Measurements from ENCODE around the gene SRD5A3. TPM values are rescaled to one million over a fixed set of nuclear protein-coding genes. Genes with fewer than 3 reads are reported as not detected.
"Not testable (repeated sequence)": the region's sequence is repeated elsewhere in the genome, so short reads cannot be mapped to it uniquely, and the experiment has no call there.

The SRD5A3 gene
- polyA plus RNA-seq, 1 donor = 11.3 TPM

DNA sequence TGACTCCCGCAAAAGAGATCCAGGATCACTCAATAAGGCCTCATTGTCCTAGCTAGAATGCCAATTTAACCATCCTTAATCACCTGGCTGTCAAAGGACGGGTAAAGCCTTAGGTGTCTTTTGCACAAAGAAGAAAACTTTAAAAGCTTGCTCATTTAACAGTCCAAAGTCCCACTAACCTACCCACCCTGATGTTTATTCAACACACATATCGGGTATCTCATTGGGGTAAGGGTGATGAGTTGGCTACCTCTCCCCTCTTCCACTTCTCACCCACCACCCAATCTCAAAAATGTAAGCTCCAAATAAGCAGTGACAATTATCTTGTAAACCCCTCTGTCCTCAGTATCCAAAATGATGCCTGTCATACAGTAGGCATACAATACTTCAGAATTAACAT lies 988 bp upstream of the SRD5A3 start:
- no peak for DNase-seq (ENCODE audit: low read depth)

DNA sequence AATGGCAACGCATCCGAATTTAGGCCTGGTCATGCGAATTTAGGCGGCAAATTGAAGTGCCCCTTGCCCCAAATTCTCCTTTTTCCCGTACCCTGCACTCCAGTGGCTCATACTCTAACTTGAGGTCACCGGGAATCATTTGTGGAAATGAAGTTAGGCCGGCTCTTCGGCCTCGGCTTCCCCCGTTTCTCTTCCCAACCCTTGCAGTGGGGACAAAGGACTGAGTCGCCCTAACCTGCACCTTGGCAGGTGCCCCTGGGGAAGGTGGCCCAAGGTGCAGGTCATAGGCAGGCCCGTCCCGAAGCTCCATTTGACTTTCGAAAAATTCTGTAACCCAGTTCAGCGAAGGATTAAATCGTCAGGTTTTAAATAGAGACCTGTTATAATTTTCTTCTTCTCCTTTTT lies 811 bp downstream of the SRD5A3 start:
- DNase-seq (ENCODE audit: low read depth) = no peak

DNA sequence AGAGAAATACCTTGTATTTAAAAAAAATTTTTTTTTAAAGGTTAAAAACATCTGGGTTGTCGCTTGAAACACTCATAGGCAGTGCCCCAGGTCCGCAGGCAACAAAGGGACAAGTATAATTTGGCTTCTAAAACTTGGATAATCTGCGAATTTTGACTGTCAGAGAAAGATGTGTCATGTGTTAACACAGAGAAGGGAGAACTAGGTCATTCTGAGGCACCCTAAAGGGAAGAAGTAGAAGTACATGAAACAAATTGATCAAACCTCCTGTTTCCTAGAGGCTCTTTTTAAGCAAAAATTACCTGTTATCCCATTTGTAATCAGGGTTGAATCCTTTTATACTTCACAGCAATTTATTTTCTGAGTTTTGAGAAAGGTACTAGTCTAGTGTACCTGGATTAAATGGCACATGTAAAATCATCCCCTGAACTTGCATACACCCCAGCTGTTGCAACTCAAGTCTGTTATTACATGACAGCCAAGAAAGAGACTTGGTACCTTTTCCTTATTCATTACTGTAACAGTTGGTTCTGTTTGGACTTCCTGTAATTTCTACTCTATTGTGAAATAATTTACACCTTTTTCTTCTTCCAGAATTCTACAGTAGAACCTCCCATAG lies 1.7 kb downstream of the SRD5A3 start:
- no peak for DNase-seq (ENCODE audit: low read depth)

DNA sequence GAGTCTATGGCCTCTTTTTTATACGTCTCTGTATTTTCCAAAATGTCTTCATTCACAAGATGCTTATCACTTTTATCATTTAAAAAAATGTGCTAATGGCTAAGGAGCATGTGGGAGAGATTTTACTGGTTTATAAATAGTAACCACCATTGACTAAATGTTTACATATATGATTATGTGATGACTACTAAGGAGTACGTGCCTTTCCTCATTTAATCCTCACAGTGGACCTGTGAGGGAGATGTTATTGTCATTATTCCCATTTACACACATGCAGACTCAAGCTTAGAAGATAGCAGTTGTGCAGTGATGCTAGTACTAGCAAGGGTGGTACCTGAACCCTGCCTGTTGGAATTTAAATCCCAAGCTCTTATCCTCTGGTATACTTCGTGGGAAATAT lies 2.4 kb downstream of the SRD5A3 start:
- no peak for DNase-seq (ENCODE audit: low read depth)

DNA sequence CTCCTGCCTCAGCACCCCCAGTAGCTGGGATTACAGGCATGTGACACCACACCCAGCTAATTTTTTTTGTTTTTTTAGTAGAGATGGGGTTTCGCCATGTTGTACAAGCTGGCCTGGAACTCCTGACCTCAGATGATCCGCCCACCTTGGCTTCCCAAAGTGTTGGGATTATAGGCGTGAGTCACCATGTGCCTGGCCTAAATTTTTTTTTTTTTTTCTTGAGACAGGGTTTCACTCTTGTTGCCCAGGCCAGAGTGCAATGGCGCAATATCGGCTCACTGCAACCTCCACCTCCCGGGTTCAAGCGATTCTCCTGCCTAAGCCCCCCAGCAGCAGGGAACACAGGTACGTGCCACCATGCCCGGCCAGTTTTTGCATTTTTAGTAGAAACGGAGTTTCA lies 4.8 kb downstream of the SRD5A3 start:
- not testable (repeated sequence) for DNase-seq (ENCODE audit: low read depth)

DNA sequence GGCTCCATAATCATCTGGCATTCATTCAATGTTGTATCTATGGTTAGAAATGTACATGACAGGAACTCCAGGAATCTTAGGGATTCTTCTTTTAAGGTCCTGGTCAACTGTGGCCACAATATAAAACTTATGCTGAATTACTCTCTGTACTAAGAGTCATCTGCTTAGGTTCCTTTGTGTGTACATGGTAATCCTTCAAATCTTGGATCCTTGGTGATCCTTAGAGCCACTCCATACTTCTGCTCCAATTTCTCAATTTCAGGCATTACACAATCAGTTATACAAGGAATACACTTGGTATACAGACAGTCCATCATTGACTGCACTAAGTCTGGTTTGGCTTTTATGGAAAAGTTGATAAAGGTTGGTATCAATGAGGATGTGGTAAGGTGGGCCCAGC lies 5.8 kb downstream of the SRD5A3 start:
- no peak for DNase-seq (ENCODE audit: low read depth)

DNA sequence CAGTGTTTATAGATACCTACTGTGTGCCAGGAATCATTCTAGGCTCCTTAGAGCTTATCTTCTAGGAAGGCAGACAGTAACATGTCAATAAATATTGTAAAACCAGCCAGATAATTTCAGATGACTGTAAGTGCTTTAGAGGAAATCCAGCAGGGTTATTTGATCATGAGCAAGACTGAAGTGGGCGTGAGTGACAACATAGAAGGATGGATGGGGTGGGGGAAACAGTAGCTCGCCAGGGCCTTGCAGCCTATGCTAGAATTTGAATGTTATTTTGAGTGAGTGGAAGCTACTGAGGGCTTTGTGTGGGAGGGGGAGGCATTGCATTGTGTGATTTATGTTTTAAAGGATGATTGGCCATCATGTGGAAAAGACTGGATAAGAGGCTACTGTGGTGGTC lies 6.7 kb downstream of the SRD5A3 start:
- DNase-seq (ENCODE audit: low read depth) = no peak

DNA sequence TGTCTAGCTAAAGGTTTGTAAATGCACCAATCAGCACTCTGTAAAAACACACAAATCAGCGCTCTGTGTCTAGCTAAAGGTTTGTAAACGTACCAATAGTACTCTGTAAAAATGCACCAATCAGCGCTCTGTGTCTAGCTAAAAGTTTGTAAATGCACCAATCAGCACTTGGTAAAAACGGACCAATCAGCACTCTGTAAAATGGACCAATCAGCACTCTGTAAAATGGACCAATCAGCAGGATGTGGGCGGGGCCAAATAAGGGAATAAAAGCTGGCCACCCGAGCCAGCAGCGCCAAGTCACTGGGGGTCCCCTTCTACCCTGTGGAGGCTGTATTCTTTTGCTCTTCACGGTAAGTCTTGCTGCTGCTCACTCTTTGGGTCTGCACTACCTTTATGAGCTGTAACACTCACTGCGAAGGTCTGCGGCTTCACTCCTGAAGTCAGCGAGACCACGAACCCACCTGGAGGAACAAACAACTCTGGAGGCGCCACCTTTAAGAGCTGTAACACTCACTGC lies 7.2 kb downstream of the SRD5A3 start:
- DNase-seq (ENCODE audit: low read depth) = not testable (repeated sequence)

DNA sequence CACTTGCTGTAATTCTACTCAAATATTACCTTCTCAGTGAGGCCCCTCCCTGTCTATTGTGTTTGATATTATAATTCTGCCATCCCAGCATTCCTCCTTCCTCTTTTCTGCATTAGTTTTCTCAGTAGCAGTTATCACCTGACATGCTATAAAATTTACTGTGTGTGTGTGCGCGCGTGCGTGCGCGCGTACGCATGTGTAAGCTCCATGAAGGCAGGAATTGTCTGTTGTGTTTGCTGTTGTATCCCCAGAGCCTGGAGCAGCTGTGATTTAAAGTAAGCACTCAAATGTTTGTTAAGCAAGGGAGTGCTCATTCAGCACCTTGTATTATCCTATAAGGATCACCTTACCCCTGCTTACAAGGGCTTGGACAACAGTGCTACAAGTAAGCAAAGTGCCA lies 8.6 kb downstream of the SRD5A3 start:
- DNase-seq (ENCODE audit: low read depth) = no peak

DNA sequence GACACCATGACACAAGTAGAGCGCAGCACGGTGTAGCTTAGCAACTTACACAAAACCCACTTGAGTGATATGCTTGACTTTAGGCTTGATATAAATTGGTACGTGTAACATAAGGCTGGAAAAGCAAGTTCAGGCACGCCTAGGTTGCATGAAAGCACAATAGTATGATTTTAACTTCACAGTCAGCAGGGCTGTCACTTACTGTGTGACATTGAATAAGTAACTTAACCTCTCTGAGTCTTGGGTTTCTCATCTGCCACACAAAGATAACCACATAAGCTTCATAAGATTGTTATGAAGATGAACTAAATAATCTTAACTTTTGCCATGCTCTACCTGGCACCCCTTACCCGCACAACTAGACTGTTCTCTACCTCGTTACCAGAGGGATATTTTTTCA lies 9.5 kb downstream of the SRD5A3 start:
- DNase-seq (ENCODE audit: low read depth) = no peak

DNA sequence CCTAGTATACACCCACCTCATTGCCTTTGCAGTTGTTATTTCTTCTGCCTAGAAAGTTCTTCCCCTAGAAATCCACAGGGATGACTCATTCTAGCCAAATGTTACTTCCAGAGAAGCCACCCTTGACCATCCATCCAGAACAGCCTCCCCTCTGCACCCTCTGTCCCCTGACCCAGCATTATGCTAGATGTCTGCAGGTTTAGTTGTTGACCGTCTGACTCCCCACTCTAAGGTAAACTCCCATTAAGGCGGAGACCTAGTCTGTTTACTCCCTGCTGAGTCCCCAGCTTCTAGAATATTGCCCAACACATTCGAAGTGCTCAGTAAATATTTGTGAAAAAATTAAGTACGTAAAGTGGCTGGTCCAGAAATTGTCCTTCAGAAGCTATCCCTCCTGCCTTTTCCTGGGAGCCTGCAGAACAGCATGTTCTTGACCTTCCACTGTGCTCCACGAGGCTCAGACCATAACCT lies 11.0 kb downstream of the SRD5A3 start:
- no peak for DNase-seq (ENCODE audit: low read depth)

DNA sequence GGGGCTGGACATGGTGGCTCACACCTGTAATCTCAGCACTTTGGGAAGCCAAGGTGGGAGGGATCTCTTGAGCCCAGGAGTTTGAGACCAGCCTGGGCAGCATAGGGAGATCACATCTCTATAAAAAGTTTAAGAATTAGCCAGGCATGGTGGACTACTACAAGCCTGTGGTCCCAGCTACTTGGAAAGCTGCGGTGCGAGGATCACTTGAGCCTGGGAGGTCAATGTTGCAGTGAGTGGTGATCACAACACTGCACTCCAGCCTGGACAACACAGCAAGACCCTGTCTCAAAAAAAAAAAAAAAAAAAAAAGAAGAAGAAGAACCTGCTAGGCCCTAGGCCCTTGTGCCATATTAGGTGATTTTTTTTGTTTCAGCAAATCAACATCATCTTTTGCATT lies 12.2 kb downstream of the SRD5A3 start:
- no peak for DNase-seq (ENCODE audit: low read depth)

DNA sequence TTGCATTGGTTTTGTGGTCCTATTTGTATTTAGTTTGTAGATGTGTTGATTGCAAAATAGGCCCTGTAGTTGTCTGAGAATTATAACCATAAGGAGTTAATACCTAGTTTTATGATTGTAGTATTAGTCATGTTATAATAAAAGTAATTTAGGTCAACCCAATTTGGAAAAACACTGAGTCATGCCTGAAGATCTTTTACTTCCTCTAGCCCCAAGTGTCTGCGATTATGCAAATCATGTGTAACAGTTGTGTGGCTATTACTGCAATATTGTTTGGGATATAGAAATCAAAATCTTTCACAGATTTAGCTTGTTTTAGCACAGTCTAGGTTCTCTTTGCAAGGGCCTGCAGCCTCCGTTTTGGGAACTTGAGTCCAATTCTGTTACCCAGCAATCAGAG lies 12.6 kb downstream of the SRD5A3 start:
- DNase-seq (ENCODE audit: low read depth) = no peak

DNA sequence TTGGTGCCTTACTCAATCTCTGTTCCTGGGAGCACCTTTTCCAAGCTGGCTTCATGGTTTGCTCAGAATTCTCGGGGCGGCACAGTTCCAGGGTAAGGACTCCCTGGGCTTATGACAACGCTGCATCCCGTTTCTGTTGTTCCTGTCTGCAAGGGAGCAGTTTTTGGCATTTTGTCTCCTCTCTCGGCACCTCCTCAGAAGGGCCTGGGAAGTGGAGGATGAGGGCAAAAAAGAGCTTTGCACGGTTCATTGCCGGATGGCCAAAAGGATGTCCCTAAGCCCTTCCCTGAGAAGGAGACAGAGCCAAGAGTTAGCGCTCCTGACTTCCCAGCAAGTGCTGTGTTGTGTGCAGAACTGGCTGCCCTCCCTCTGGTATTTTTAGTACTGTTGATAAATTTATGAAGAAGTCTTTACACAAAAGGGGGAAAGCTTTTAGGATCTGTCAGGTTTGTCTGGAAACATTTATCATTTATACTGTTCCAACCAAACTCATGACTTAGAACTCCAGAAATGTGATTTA lies 13.4 kb downstream of the SRD5A3 start:
- no peak for DNase-seq (ENCODE audit: low read depth)

DNA sequence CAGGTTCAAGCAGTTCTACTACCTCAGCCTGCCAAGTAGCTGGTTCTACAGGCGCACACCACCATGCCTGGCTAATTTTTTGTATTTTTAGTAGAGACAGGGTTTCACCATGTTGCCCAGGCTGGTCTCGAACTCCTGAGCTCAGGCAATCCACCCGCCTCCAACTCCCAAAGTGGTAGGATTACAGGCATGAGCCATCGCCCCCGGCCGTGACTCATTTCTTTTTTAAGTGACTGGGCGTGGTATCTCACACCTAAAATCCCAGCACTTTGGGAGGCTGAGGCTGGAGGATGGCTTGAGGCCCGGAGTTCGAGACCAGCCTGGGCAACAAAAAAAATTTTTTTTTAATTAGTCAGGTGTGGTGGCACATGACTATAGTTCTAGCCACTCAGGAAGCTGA lies 16.9 kb downstream of the SRD5A3 start:
- DNase-seq (ENCODE audit: low read depth) = not testable (repeated sequence)

DNA sequence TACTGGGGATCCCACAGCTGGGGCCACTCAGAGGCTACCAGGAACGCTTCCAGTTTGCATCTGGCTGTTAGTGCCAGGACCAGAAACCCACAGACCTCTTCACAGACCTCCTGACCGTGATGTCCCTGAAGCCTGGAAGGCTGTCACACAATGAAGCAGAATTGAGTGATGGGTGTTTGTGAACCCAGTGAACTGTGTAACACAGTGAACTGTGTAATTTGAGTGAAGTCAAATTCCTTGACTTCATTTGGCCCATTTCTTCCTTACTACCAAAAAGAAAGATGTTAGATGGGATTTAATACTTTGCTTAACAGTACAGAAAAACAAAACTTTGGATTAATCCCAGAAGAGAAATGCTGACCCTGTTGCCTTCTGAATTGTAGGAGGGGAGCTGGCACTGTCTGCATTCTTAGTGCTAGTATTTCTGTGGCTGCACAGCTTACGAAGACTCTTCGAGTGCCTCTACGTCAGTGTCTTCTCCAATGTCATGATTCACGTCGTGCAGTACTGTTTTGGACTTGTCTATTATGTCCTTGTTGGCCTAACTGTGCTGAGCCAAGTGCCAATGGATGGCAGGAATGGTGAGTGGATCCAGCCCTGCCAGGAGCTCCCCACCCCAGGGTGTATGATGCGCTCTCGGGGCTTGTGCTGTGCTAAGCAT lies 17.8 kb downstream of the SRD5A3 start:
- DNase-seq (ENCODE audit: low read depth) = no peak

DNA sequence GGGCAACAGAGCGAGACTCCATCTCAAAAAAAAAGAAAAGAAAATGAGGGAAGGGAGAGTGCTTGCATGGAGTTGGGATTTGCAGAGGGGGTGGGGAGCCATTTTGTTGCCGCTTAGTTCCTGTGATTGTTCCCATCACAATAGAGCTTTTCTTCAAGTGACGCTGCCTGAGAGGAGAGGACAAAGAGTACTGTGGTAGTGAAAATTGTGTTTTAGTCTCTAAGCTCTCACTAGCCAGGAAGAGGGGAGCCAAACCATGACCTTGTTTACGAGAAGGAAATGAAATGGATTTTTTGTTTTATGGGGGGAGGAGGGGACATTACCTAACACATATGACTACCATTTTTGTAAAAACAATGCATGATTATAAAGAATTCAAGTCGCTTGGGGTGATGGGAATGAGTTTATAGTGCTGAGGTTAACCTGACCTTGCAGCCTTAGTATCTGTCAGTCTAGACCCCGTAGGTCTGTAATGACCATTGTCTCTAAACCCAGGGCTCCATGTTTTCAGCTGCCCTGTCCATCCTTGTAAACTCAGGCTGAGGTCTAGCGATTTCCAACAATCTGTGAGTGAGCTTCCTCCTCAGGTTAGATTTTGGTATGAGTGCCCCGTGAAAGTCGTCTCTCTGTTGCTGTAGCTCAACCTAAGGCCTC lies 18.8 kb downstream of the SRD5A3 start:
- DNase-seq (ENCODE audit: low read depth) = no peak

DNA sequence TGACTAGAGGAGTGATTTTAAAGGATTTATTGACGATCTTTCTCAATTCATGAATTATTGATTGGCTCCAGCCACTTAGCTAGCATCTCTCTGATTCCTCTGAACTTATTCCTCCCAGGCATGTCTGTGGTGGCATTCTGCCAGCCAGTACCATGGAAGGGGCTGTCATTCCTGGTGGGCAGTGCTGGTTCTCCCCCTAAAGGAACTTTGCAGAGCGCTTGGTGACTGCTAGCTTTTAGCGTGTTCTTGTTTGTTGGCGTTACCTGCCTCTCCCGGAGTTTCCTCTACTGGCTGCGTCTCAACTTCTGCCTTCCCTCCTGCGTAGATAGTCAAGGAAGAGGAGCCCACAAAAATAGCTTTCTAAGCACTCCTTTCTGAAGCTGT lies 19.3 kb downstream of the SRD5A3 start:
- DNase-seq (ENCODE audit: low read depth) = no peak

DNA sequence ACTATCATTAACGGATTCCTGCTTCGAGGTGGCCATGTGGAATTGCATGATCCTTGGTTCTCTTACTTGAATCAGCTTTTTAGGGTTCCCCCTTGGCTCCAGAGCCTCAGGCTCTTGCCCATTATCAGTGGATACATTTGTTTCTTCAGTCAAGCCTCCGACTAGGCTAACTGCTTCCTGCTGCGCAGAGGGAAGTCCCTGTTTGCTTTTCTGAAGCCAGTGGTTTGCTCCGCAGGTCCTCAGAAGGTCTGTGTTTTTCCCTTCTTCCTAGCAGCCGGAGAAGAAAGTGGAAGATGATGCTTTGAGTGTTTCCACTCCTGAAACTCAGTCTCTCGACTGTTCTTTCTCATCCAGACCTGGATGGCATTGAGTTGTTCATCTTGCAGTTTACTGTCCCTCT lies 20.6 kb downstream of the SRD5A3 start:
- no peak for DNase-seq (ENCODE audit: low read depth)

DNA sequence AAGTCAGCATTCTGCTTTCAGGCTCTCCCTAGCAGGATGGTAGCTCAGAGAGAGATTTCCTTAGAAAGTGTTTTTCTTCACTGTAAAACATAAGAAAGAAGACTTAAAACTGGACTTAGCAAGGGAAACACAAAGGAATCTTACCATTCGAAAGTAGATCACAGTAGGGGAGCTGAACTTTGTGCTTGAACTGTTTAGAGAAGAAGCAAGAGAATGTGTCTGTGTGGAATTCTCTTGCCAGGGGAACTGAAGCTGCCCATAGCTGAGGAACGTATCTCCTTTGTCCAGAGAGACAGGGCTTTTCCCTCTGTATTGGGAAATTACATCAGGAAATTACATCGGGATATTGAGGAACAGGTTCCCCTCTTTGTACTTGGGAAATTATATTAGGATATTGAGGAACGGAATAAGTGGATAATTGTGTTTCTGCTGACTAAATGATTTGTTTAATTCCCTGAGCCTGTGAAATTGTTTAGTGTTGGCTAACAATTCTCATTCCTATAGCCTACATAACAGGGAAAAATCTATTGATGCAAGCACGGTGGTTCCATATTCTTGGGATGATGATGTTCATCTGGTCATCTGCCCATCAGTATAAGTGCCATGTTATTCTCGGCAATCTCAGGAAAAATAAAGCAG lies 21.2 kb downstream of the SRD5A3 start:
- no peak for DNase-seq (ENCODE audit: low read depth)

DNA sequence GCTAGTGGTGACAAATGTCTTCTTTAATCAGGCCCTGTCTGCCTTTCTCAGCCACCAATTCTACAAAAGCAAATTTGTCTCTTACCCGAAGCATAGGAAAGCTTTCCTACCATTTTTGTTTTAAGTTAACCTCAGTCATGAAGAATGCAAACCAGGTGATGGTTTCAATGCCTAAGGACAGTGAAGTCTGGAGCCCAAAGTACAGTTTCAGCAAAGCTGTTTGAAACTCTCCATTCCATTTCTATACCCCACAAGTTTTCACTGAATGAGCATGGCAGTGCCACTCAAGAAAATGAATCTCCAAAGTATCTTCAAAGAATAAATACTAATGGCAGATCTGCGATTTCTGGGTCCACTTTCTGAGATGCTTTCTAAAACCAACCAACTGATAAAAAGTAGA lies 23.9 kb downstream of the SRD5A3 start:
- DNase-seq (ENCODE audit: low read depth) = no peak

DNA sequence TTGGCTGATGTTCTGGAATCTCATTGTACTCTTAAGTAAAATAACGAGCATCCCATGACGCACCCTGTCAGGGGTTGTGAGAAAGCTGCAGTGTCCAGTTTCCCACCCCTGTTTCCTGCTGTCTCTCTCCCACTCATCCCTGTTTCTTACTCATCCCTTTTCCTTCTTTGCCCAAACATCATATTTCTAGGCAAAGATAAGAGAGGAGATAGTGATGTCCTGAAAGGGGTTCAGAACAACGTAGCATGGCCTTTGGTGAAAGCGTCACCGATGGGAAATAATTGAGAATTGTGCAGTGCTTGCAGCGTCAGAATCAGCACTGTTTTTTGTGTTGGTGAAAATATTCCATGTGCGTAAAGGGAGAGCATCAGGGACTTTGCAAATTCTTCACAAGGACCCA lies 26.2 kb downstream of the SRD5A3 start:
- DNase-seq (ENCODE audit: low read depth) = no peak
